Epithelial cell of proximal tubule (primary cell): Measurements from ENCODE around the gene ABCC10. TPM values are rescaled to one million over a fixed set of nuclear protein-coding genes. Genes with fewer than 3 reads are reported as not detected.

Experiments
- DNase-seq: peaks from one replicate; pipeline ENCODE4 v3.0.0-alpha.2; 2011; ENCODE audit warnings: low read depth
- H3K4me3 ChIP-seq: 2 replicates; pipeline ENCODE4 v1.5.1; 2011; ENCODE audit warnings: low read depth, mild to moderate bottlenecking, low read length
- total RNA-seq: library from RNA; depleted of rRNA; stranded (reverse); fragments of >200 nt; gene quantifications from 2 replicates; pipeline ENCODE4 v1.2.3, GENCODE V29; 2015
- TF ChIP-seq, protein P1 (sequence below): conservative IDR thresholded peaks from 2 replicates; pipeline ENCODE4 v1.5.1; 2012; ENCODE audit warnings: low read depth, mild to moderate bottlenecking, low read length

ABCC10 gene
- total RNA-seq, 1 donor from 2014 or later, result 19.6 TPM

- TF ChIP-seq, protein P1, sequence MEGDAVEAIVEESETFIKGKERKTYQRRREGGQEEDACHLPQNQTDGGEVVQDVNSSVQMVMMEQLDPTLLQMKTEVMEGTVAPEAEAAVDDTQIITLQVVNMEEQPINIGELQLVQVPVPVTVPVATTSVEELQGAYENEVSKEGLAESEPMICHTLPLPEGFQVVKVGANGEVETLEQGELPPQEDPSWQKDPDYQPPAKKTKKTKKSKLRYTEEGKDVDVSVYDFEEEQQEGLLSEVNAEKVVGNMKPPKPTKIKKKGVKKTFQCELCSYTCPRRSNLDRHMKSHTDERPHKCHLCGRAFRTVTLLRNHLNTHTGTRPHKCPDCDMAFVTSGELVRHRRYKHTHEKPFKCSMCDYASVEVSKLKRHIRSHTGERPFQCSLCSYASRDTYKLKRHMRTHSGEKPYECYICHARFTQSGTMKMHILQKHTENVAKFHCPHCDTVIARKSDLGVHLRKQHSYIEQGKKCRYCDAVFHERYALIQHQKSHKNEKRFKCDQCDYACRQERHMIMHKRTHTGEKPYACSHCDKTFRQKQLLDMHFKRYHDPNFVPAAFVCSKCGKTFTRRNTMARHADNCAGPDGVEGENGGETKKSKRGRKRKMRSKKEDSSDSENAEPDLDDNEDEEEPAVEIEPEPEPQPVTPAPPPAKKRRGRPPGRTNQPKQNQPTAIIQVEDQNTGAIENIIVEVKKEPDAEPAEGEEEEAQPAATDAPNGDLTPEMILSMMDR, result no peak
- no peak overlapping the region for H3K4me3 ChIP-seq
- DNase-seq, result no peak
These were observed 4.9 kb downstream of the ABCC10 start for GRCh38 chr6:43432009-43432945.

- no peak for DNase-seq
- H3K4me3 ChIP-seq, result no peak overlapping the region
- TF ChIP-seq, protein P1, result no peak
These were observed 5.8 kb downstream of the ABCC10 start for GRCh38 chr6:43433148-43433547.

DNA sequence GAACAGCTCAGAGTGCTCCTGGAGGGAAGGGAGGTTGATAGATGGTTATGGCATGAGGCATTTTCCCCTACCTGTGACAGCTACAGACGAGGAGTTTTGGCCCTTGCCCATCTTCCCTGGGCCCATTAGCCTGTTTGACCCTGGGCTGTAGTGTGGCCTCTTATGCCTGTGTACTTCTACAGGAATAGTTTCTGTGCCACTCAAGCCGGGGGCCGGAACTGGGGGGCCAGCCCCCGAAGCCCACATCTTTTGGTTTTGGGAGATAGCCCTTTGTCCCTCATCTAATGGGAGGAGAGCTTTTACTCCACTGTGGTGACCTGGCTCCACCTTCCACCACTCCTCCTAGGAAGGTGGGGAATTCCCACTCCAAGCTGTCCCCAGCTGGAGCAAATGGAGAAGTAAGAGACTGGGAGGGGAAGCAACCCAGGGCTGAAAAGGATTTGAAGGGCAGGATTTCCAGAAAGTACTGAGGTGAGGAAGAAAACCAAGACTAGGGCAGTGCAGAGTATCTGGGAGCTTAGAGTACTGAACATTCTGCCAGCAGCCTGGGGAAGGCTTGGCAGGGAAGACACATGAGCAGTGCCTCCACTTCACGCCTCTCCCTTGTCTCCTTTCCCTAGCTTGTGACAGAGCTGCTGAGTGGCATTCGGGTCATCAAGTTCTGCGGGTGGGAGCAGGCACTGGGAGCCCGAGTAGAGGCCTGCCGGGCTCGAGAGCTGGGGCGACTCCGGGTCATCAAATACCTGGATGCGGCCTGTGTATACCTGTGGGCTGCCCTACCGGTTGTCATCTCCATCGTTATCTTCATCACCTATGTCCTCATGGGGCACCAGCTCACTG lies 6.9 kb downstream of the ABCC10 start:
- no peak overlapping the region for H3K4me3 ChIP-seq
- no peak for DNase-seq
- TF ChIP-seq, protein P1, result no peak

DNA sequence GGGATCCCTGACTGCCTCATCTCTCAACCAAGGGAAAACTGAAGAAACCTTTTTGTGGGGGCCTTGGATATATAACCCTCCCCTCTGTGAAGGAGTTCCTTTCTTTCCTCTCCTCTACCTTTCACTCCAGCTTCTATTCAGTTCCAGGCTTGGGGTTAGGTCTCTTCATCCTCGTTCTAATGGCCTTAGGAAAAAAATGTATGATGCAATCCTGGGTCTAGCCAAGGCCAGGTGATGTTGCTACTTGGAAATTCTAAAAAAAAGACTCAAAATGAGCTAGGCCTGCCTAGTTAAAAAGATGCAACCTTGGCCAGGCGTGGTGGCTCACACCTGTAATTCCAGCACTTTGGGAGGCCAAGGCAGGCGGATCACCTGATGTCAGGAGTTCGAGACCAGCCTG lies 7.6 kb downstream of the ABCC10 start:
- DNase-seq, result no peak
- TF ChIP-seq, protein P1, result no peak
- no peak overlapping the region for H3K4me3 ChIP-seq

DNA sequence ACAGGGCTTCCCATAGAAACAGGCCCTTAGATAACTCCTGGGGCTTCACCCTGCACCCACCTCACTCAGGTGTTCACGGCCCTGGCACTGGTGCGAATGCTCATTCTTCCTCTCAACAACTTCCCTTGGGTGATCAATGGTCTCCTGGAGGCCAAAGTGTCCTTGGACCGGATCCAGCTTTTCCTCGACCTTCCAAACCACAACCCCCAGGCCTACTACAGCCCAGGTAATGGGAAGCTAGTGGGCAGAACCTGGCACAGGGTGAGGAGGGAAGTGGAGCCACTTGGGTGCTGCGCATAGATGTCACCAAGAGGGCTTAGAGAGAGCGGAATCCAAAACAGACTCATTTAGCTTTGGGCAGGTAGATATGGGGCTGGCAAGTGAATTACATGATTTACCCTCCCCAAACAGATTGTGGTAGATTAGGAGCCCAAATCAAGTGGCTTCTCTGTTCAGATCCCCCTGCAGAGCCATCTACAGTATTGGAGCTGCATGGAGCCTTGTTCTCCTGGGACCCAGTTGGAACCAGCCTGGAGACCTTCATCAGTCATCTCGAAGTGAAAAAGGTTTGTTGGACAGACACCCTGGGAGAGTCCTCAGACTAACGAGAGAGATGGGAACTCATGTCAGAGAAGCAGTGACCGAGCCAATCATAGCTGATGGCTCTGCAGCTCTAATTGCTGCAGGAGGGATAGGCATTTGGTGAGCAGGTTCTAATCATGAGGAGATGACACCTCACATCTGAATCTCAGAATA lies 8.5 kb downstream of the ABCC10 start:
- TF ChIP-seq, protein P1, result no peak
- DNase-seq, result no peak
- no peak overlapping the region for H3K4me3 ChIP-seq

- no peak overlapping the region for H3K4me3 ChIP-seq
- DNase-seq, result no peak
- TF ChIP-seq, protein P1, result no peak
These were observed 9.4 kb downstream of the ABCC10 start for GRCh38 chr6:43436577-43437282.
